ENCODE results near the gene C1S. TPM values are rescaled to one million over a fixed set of nuclear protein-coding genes. Genes with fewer than 3 reads are reported as not detected.
A peak's percentile ranks its signal among the peaks of the same experiment; 100 is the strongest.

C1S gene
- total RNA-seq, 4 donors from 2014 or later: 103 to 191 (median 117) TPM

- no peak for TF ChIP-seq EP300 (IDR thresholded peaks at IDR 0.05; ENCODE audit: low read depth)
- TF ChIP-seq POLR2AphosphoS5 (IDR thresholded peaks at IDR 0.05): no peak
- no peak for TF ChIP-seq POLR2A (IDR thresholded peaks at IDR 0.05)
- TF ChIP-seq CTCF (IDR thresholded peaks at IDR 0.05): no peak
- in situ Hi-C loops (cut with MboI; ENCODE audit: low pct_ligation_motif_present in 1 of 4, low pct_unique_long_range_greater_than_20kb in 1 of 4, low sequenced_read_pairs in 3 of 4) (no loop called here), intact Hi-C loops (cut with DNase I; ENCODE audit: low total_unique reads) (loop anchor here (2.0 kb wide), 2 partner anchors 31 to 47 kb away; partner anchors contain the start of genes C1R and C1RL)
- peak overlapping the region; percentile 72 to 85 (median 82) for H3K27ac ChIP-seq
- DNase-seq: no peak
- WGBS, 2 donors (ENCODE audit: low coverage in 1 of 2): 86 to 91% methylated on average over 2 to 7 of the region's 7 CpGs
- peak overlapping the region in 3 of 4 donors; percentile 21 to 49 (median 27) for H3K4me3 ChIP-seq
- H3K9me3 ChIP-seq: no peaks in the 10 kb centered on the region
- H3K27me3 ChIP-seq: no peaks in the 10 kb centered on the region
- peaks cover 0 to 20% (median 8%) of the 10 kb centered on the region in 4 donors for H3K4me1 ChIP-seq
- H3K36me3 ChIP-seq: no peaks in the 10 kb centered on the region
Observed at GRCh38 chr12:7061596-7061995, 1.1 kb downstream of the C1S start.

DNA sequence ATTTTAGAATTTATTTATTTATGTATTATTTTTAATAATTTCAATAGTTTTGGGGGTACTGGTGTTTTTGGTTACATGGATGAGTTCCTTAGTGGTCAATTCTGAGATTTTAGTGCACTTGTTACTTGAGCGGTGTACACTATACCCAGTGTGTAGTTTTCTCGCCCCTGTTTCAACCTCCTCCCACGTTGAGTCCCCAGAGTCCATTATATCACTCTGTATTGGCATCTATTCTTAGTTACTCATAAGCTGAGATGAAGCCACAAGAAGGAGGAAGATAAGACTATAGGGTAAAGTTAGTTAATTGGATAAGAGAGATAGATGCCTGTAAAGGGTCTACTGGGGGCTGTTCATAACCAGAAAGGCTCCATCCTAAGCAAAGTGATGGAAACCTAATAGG lies 4.0 kb downstream of the C1S start:
- Histone ChIP-seq H3K36me3 (no peaks in the 10 kb centered on the region), H3K9me3 (no peaks in the 10 kb centered on the region), H3K27me3 (no peaks in the 10 kb centered on the region), H3K4me3 (no peak overlapping the region), H3K4me1 (peaks cover 0 to 25% (median 7%) of the 10 kb centered on the region in 4 donors), H3K27ac (no peak overlapping the region)
- in situ Hi-C loops (cut with MboI; ENCODE audit: low pct_ligation_motif_present in 1 of 4, low pct_unique_long_range_greater_than_20kb in 1 of 4, low sequenced_read_pairs in 3 of 4) (no loop called here), intact Hi-C loops (cut with DNase I; ENCODE audit: low total_unique reads) (no loop called here)
- TF ChIP-seq EP300 (IDR thresholded peaks at IDR 0.05; ENCODE audit: low read depth) (no peak), POLR2AphosphoS5 (IDR thresholded peaks at IDR 0.05) (no peak), POLR2A (IDR thresholded peaks at IDR 0.05) (no peak), CTCF (IDR thresholded peaks at IDR 0.05) (no peak)
- DNase-seq: no peak
- WGBS, 2 donors (ENCODE audit: low coverage in 1 of 2): 56% methylated on average over 3 of the region's 3 CpGs; no CpG with 5 or more reads in 1 of the 2 donors

GRCh38 chr12:7065073-7065623 lies 4.6 kb downstream of the C1S start:
- WGBS, 2 donors (ENCODE audit: low coverage in 1 of 2): 85 to 86% methylated on average over 5 to 7 of the region's 7 CpGs
- Histone ChIP-seq H3K27me3 (no peaks in the 10 kb centered on the region), H3K4me3 (no peak overlapping the region), H3K27ac (no peak overlapping the region), H3K9me3 (no peaks in the 10 kb centered on the region), H3K36me3 (no peaks in the 10 kb centered on the region), H3K4me1 (peaks cover 0 to 19% (median 4%) of the 10 kb centered on the region in 4 donors)
- in situ Hi-C loops (cut with MboI; ENCODE audit: low pct_ligation_motif_present in 1 of 4, low pct_unique_long_range_greater_than_20kb in 1 of 4, low sequenced_read_pairs in 3 of 4): no loop called here
- DNase-seq: no peak
- intact Hi-C loops (cut with DNase I; ENCODE audit: low total_unique reads): no loop called here
- TF ChIP-seq CTCF (IDR thresholded peaks at IDR 0.05): no peak
- no peak for TF ChIP-seq POLR2A (IDR thresholded peaks at IDR 0.05)
- TF ChIP-seq EP300 (IDR thresholded peaks at IDR 0.05; ENCODE audit: low read depth): no peak
- TF ChIP-seq POLR2AphosphoS5 (IDR thresholded peaks at IDR 0.05): no peak

- Histone ChIP-seq H3K4me3 (no peak overlapping the region), H3K36me3 (no peaks in the 10 kb centered on the region), H3K4me1 (peaks cover 0 to 19% (median 4%) of the 10 kb centered on the region in 4 donors), H3K27me3 (no peaks in the 10 kb centered on the region), H3K9me3 (no peaks in the 10 kb centered on the region), H3K27ac (no peak overlapping the region)
- in situ Hi-C loops (cut with MboI; ENCODE audit: low pct_ligation_motif_present in 1 of 4, low pct_unique_long_range_greater_than_20kb in 1 of 4, low sequenced_read_pairs in 3 of 4): no loop called here
- intact Hi-C loops (cut with DNase I; ENCODE audit: low total_unique reads): no loop called here
- 74% methylated on average over 2 of the region's 2 CpGs; no CpG with 5 or more reads in 1 of the 2 donors for WGBS, 2 donors (ENCODE audit: low coverage in 1 of 2)
- TF ChIP-seq POLR2AphosphoS5 (IDR thresholded peaks at IDR 0.05) (no peak), POLR2A (IDR thresholded peaks at IDR 0.05) (no peak), EP300 (IDR thresholded peaks at IDR 0.05; ENCODE audit: low read depth) (no peak), CTCF (IDR thresholded peaks at IDR 0.05) (no peak)
- no peak for DNase-seq
Observed at GRCh38 chr12:7066596-7066995, 6.1 kb downstream of the C1S start.
